HEK293 (cell line): ENCODE measurements around the gene LMO1.

ENCODE experiments used
- CTCF ChIA-PET: fragments of 350-600 bp; formaldehyde crosslinking; extraction: SDS; loops from one replicate; lab custom pipeline; 2021; ENCODE audit warnings: antibody characterized with exemption; lab: Yijun Ruan, JAX
- POLR2A ChIA-PET: fragments of 300-600 bp; formaldehyde crosslinking; extraction: SDS; loops from one replicate; lab custom pipeline; 2020; ENCODE audit warnings: antibody characterized with exemption, inconsistent platforms; lab: Yijun Ruan, JAX
- H3K27ac ChIP-seq: fragments of 200-500 bp; sonication (Bioruptor generic); 2 replicates; pipeline ENCODE4 v1.5.1; 2014; ENCODE audit warnings: low read depth, low read length, control low read depth, inconsistent platforms; ENCODE audit errors: extremely low read depth
- H3K36me3 ChIP-seq, 2 experiments: fragments of 200-500 bp in 1 of 2; sonication (Bioruptor generic) in 1 of 2; 1 replicate in 1 of 2; 2 replicates in 1 of 2; pipeline ENCODE4 v1.5.1; 2014 to 2017; ENCODE audit warnings: inconsistent platforms in 2 of 2, low read length in 2 of 2; ENCODE audit not compliant: control insufficient read depth in 2 of 2, insufficient read depth in 1 of 2
- H3K4me1 ChIP-seq: fragments of 200-500 bp; sonication (Bioruptor generic); 2 replicates; pipeline ENCODE4 v1.5.1; 2014; ENCODE audit warnings: mild to moderate bottlenecking, low read length, inconsistent platforms; ENCODE audit not compliant: control insufficient read depth, insufficient read depth
- H3K4me3 ChIP-seq: 2 replicates; pipeline ENCODE4 v1.5.1; 2011; ENCODE audit warnings: low read depth, mild to moderate bottlenecking, control low read depth, low read length, moderate library complexity
- H3K9me3 ChIP-seq: fragments of 200-500 bp; sonication (Bioruptor generic); 2 replicates; pipeline ENCODE4 v1.5.1; 2014; ENCODE audit warnings: low read depth, low read length, inconsistent platforms; ENCODE audit not compliant: control insufficient read depth, insufficient read depth
- BCL11A ChIP-seq: fragments of 450-650 bp; formaldehyde crosslinking; IDR thresholded peaks from 2 replicates; pipeline ENCODE4 v1.5.1; 2016; ENCODE audit warnings: low read depth, missing biosample characterization, missing genetic modification characterization
- GFI1B ChIP-seq: fragments of 450-650 bp; formaldehyde crosslinking; IDR thresholded peaks from 2 replicates; pipeline ENCODE4 v1.5.1; 2016; ENCODE audit warnings: missing biosample characterization, missing genetic modification characterization
- GLIS1 ChIP-seq: fragments of 450-650 bp; formaldehyde crosslinking; IDR thresholded peaks from 2 replicates; pipeline ENCODE4 v1.5.1; 2016; ENCODE audit warnings: missing biosample characterization, missing genetic modification characterization
- MZF1 ChIP-seq: fragments of 450-650 bp; formaldehyde crosslinking; IDR thresholded peaks from 2 replicates; pipeline ENCODE4 v1.5.1; 2017; ENCODE audit warnings: missing biosample characterization, missing genetic modification characterization, borderline replicate concordance
- SP7 ChIP-seq: fragments of 450-650 bp; formaldehyde crosslinking; IDR thresholded peaks from 2 replicates; pipeline ENCODE4 v1.5.1; 2016; ENCODE audit warnings: missing biosample characterization, missing genetic modification characterization
- ZBTB8A ChIP-seq: fragments of 450-650 bp; formaldehyde crosslinking; IDR thresholded peaks from 2 replicates; pipeline ENCODE4 v1.5.1; 2016; ENCODE audit warnings: missing biosample characterization, missing genetic modification characterization
- ZNF114 ChIP-seq: fragments of 450-650 bp; formaldehyde crosslinking; IDR thresholded peaks from 2 replicates; pipeline ENCODE4 v1.5.0; 2017; ENCODE audit warnings: missing biosample characterization, missing genetic modification characterization
- ZNF211 ChIP-seq: fragments of 450-650 bp; formaldehyde crosslinking; IDR thresholded peaks from 2 replicates; pipeline ENCODE4 v1.5.1; 2016; ENCODE audit warnings: low read depth, missing biosample characterization, missing genetic modification characterization
- ZNF223 ChIP-seq: fragments of 450-650 bp; formaldehyde crosslinking; IDR thresholded peaks from 2 replicates; pipeline ENCODE4 v1.5.1; 2016; ENCODE audit warnings: missing biosample characterization, missing genetic modification characterization
- ZNF341 ChIP-seq: fragments of 450-650 bp; formaldehyde crosslinking; IDR thresholded peaks from 2 replicates; pipeline ENCODE4; 2016; ENCODE audit warnings: low read depth, missing biosample characterization, missing genetic modification characterization
- ZNF354C ChIP-seq: fragments of 450-650 bp; formaldehyde crosslinking; IDR thresholded peaks from 2 replicates; pipeline ENCODE4 v1.5.1; 2016; ENCODE audit warnings: missing biosample characterization, missing genetic modification characterization, low read depth, borderline replicate concordance
- ZNF548 ChIP-seq: fragments of 450-650 bp; formaldehyde crosslinking; IDR thresholded peaks from 2 replicates; pipeline ENCODE4 v1.5.1; 2016; ENCODE audit warnings: missing biosample characterization, missing genetic modification characterization
- ZNF843 ChIP-seq: fragments of 450-650 bp; formaldehyde crosslinking; IDR thresholded peaks from 2 replicates; pipeline ENCODE4 v1.5.1; 2016; ENCODE audit warnings: missing biosample characterization, missing genetic modification characterization
- ZSCAN23 ChIP-seq: fragments of 450-650 bp; formaldehyde crosslinking; IDR thresholded peaks from 2 replicates; pipeline ENCODE4 v1.5.1; 2016; ENCODE audit warnings: missing biosample characterization, missing genetic modification characterization
- TF ChIP-seq, protein P1 (sequence below): fragments of 450-650 bp; formaldehyde crosslinking; IDR thresholded peaks from 2 replicates; pipeline ENCODE4 v1.5.1; 2016; ENCODE audit warnings: missing biosample characterization, missing genetic modification characterization
- TF ChIP-seq, protein P2 (sequence below): fragments of 450-650 bp; formaldehyde crosslinking; IDR thresholded peaks from 2 replicates; pipeline ENCODE4 v1.5.1; 2016; ENCODE audit warnings: missing biosample characterization, missing genetic modification characterization
- TF ChIP-seq, protein P3 (sequence below): fragments of 450-650 bp; formaldehyde crosslinking; IDR thresholded peaks from 2 replicates; pipeline ENCODE4 v1.5.1; 2016; ENCODE audit warnings: missing biosample characterization, missing genetic modification characterization, borderline replicate concordance
- TF ChIP-seq, protein P4 (sequence below): fragments of 450-650 bp; formaldehyde crosslinking; IDR thresholded peaks from 2 replicates; pipeline ENCODE4 v1.5.1; 2016; ENCODE audit warnings: missing biosample characterization, missing genetic modification characterization
- TF ChIP-seq, protein P5 (sequence below): fragments of 450-650 bp; formaldehyde crosslinking; IDR thresholded peaks from 2 replicates; pipeline ENCODE4 v1.5.1; 2016; ENCODE audit warnings: missing biosample characterization, missing genetic modification characterization

The LMO1 gene

DNA sequence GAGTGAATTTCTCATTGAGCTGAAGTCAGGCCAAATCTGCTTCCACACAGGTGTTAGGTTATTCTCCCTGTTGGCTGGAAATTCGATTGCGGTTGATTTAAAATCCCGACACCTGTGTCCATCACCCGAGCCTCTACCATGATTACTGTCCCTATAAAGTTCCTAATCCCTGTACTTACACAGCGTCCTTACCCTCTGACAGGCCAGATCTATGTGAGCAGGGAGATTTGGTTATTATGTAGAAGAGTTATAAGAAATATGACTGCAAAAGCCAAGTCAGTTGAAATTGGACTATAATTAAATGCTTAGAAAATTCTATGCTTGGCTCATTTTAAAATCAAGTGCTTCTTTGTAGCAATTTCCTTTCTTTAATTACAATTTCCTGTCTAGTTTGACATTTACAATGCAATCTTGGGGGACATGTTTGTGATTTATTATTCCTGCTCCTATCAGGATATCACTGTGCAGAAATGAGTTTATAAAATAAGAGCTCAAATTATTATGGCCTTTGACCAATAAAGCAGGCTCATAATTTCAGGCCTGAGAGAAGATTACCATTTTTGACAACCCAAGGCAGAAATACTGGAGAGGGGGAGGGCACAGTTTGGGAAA is 32.5 kb upstream of the LMO1 start:
- CTCF ChIA-PET: interaction anchor here (0.5 to 1.8 kb wide), 3 partner anchors 33 to 74 kb away, joined by 3 to 8 read pairs (median 3); partner anchors contain the start of gene LMO1

DNA sequence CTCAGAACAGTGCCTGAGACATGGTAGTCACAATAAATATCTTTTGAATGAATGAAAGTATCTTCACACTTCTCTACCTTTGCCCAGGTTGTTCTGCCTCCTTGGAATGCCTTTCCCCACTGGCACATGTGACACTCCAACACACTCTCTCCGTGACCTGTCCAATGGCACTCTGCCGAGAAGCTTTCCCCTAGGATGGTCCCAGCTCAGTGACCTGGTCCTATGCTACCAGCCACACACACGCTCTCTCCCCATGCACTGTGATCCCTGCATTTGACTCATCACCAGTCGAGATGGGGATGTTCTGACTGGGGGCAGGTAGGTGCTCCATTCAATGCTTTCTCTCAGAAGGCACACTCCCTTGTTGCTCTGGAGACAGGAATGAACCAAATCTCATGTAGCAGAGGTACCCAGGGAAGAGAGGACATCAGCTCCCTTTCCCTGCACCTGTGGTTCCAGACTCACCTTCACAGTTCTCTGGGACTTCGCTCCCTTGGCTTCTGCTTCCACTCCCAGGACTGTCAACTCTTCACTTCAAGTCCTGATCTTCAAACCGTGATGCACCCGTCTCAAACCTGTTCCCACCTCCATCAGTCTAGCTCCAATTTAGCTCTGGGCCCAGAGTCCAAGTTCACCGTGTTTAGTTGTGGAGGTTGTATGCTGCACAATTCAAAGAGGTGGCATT is 30.7 kb upstream of the LMO1 start:
- no peaks in the 10 kb centered on the region for H3K9me3 ChIP-seq
- no peak overlapping the region for H3K4me3 ChIP-seq
- POLR2A ChIA-PET: no interaction called here
- TF ChIP-seq, protein P1, sequence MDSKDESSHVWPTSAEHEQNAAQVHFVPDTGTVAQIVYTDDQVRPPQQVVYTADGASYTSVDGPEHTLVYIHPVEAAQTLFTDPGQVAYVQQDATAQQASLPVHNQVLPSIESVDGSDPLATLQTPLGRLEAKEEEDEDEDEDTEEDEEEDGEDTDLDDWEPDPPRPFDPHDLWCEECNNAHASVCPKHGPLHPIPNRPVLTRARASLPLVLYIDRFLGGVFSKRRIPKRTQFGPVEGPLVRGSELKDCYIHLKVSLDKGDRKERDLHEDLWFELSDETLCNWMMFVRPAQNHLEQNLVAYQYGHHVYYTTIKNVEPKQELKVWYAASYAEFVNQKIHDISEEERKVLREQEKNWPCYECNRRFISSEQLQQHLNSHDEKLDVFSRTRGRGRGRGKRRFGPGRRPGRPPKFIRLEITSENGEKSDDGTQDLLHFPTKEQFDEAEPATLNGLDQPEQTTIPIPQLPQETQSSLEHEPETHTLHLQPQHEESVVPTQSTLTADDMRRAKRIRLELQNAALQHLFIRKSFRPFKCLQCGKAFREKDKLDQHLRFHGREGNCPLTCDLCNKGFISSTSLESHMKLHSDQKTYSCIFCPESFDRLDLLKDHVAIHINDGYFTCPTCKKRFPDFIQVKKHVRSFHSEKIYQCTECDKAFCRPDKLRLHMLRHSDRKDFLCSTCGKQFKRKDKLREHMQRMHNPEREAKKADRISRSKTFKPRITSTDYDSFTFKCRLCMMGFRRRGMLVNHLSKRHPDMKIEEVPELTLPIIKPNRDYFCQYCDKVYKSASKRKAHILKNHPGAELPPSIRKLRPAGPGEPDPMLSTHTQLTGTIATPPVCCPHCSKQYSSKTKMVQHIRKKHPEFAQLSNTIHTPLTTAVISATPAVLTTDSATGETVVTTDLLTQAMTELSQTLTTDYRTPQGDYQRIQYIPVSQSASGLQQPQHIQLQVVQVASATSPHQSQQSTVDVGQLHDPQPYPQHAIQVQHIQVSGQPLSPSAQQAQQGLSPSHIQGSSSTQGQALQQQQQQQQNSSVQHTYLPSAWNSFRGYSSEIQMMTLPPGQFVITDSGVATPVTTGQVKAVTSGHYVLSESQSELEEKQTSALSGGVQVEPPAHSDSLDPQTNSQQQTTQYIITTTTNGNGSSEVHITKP: peak; percentile 31; the same call in 1 of the 2 replicates
- TF ChIP-seq, protein P2, sequence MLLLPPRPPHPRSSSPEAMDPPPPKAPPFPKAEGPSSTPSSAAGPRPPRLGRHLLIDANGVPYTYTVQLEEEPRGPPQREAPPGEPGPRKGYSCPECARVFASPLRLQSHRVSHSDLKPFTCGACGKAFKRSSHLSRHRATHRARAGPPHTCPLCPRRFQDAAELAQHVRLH: no peak
- H3K27ac ChIP-seq: no peak overlapping the region
- no peaks in the 10 kb centered on the region for H3K4me1 ChIP-seq
- CTCF ChIA-PET: interaction anchor here (0.6 kb wide), 1 partner anchor 1869 kb away, joined by 3 read pairs; no protein-coding TSS in a partner anchor
- no peaks in the 10 kb centered on the region for H3K36me3 ChIP-seq

More for the DNA sequence above, 32.5 kb upstream of the LMO1 start:
- no peak for TF ChIP-seq MZF1 (tag by site-specific recombination)
- TF ChIP-seq SP7 (tag by site-specific recombination): peak; percentile 56; the same call in 1 of the 2 replicates
- POLR2A ChIA-PET: no interaction called here
- no peaks in the 10 kb centered on the region for H3K4me1 ChIP-seq
- no peaks in the 10 kb centered on the region for H3K36me3 ChIP-seq
- no peak overlapping the region for H3K4me3 ChIP-seq
- H3K27ac ChIP-seq: no peak overlapping the region
- H3K9me3 ChIP-seq: no peaks in the 10 kb centered on the region

DNA sequence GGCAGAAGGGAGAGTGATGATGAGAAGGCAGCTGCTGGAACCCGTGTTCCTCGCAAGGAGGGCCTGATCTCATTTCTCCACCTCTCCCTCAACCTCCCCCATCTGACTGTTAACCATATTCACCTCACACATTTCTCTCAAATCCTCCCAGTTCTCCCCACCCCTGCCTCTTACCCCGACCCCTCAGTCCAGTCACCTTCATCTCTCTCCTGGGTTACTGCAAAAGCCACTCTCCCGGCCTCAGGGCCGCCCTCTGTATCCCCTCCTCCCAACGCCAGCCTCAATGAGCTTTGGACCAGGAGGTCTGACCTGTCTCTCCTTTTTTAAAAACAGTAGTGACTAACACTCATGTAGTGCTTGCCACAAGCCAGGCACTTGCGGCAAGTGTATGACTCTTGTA is 29.5 kb upstream of the LMO1 start:
- no peak overlapping the region for H3K27ac ChIP-seq
- H3K9me3 ChIP-seq: no peaks in the 10 kb centered on the region
- H3K4me3 ChIP-seq: no peak overlapping the region
- no peaks in the 10 kb centered on the region for H3K36me3 ChIP-seq
- ChIA-PET POLR2A (no interaction called here), CTCF (interaction anchor here (0.8 kb wide), 1 partner anchor 26 kb away, joined by 3 read pairs; no protein-coding TSS in a partner anchor)
- no peaks in the 10 kb centered on the region for H3K4me1 ChIP-seq
- TF ChIP-seq ZNF843 (tag by site-specific recombination) (no peak), ZBTB8A (tag by site-specific recombination) (no peak), GLIS1 (no peak), GFI1B (tag by site-specific recombination) (no peak), BCL11A (tag by site-specific recombination) (no peak), ZSCAN23 (tag by site-specific recombination) (no peak), ZNF223 (no peak), ZNF341 (tag by site-specific recombination) (no peak), ZNF354C (tag by site-specific recombination) (no peak), ZNF548 (tag by site-specific recombination) (no peak), ZNF211 (tag by site-specific recombination) (no peak), ZNF114 (no peak)
- TF ChIP-seq, protein P3, sequence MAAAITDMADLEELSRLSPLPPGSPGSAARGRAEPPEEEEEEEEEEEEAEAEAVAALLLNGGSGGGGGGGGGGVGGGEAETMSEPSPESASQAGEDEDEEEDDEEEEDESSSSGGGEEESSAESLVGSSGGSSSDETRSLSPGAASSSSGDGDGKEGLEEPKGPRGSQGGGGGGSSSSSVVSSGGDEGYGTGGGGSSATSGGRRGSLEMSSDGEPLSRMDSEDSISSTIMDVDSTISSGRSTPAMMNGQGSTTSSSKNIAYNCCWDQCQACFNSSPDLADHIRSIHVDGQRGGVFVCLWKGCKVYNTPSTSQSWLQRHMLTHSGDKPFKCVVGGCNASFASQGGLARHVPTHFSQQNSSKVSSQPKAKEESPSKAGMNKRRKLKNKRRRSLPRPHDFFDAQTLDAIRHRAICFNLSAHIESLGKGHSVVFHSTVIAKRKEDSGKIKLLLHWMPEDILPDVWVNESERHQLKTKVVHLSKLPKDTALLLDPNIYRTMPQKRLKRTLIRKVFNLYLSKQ (tag by site-specific recombination): no peak
- TF ChIP-seq, protein P4, sequence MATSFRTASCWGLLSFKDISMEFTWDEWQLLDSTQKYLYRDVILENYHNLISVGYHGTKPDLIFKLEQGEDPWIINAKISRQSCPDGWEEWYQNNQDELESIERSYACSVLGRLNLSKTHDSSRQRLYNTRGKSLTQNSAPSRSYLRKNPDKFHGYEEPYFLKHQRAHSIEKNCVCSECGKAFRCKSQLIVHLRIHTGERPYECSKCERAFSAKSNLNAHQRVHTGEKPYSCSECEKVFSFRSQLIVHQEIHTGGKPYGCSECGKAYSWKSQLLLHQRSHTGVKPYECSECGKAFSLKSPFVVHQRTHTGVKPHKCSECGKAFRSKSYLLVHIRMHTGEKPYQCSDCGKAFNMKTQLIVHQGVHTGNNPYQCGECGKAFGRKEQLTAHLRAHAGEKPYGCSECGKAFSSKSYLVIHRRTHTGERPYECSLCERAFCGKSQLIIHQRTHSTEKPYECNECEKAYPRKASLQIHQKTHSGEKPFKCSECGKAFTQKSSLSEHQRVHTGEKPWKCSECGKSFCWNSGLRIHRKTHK (tag by site-specific recombination): no peak
- TF ChIP-seq, protein P5, sequence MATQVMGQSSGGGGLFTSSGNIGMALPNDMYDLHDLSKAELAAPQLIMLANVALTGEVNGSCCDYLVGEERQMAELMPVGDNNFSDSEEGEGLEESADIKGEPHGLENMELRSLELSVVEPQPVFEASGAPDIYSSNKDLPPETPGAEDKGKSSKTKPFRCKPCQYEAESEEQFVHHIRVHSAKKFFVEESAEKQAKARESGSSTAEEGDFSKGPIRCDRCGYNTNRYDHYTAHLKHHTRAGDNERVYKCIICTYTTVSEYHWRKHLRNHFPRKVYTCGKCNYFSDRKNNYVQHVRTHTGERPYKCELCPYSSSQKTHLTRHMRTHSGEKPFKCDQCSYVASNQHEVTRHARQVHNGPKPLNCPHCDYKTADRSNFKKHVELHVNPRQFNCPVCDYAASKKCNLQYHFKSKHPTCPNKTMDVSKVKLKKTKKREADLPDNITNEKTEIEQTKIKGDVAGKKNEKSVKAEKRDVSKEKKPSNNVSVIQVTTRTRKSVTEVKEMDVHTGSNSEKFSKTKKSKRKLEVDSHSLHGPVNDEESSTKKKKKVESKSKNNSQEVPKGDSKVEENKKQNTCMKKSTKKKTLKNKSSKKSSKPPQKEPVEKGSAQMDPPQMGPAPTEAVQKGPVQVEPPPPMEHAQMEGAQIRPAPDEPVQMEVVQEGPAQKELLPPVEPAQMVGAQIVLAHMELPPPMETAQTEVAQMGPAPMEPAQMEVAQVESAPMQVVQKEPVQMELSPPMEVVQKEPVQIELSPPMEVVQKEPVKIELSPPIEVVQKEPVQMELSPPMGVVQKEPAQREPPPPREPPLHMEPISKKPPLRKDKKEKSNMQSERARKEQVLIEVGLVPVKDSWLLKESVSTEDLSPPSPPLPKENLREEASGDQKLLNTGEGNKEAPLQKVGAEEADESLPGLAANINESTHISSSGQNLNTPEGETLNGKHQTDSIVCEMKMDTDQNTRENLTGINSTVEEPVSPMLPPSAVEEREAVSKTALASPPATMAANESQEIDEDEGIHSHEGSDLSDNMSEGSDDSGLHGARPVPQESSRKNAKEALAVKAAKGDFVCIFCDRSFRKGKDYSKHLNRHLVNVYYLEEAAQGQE (tag by site-specific recombination): no peak
